Right lobe of liver (tissue), 6 donors: ENCODE results near the gene KPTN. TPM values are rescaled to one million over a fixed set of nuclear protein-coding genes. Genes with fewer than 3 reads are reported as not detected.
A peak's percentile ranks its signal among the peaks of the same experiment; 100 is the strongest.

Source experiments
- ATAC-seq, 4 donors: fragments of 200-7000 bp; cut with Tn5 transposase; one replicate each; pipeline ENCODE4 v1.9.1; 2020; ENCODE audit warnings: mild to moderate bottlenecking in 4 of 4, moderate library complexity in 4 of 4
- DNase-seq, 3 donors: peaks; one replicate each; pipeline ENCODE4 v3.0.0-alpha.2; 2020
- H3K27ac ChIP-seq, 3 donors: fragments of 200-600 bp; one replicate each; pipeline ENCODE4 v1.8.0; 2022
- H3K27me3 ChIP-seq, 2 donors: fragments of 200-600 bp; one replicate each; pipeline ENCODE4 v1.8.0; 2022
- H3K36me3 ChIP-seq, 4 donors: fragments of 200-600 bp; sonication (generic) in 1 of 4; one replicate each; pipeline versions ENCODE4 v1.5.1 to v1.8.0; 2017 to 2022; ENCODE audit warnings: control low read depth in 1 of 4
- H3K4me1 ChIP-seq, 4 donors: fragments of 200-600 bp; sonication (generic) in 1 of 4; one replicate each; pipeline versions ENCODE4 v1.5.1 to v1.8.0; 2017 to 2022; ENCODE audit warnings: control low read depth in 1 of 4
- H3K4me3 ChIP-seq, 3 donors: fragments of 200-600 bp; one replicate each; pipeline ENCODE4 v1.8.0; 2022
- H3K9me3 ChIP-seq, 4 donors: fragments of 200-600 bp; sonication (generic) in 1 of 4; one replicate each; pipeline versions ENCODE4 v1.5.1 to v1.8.0; 2017 to 2022; ENCODE audit warnings: control low read depth in 1 of 4
- POLR2A ChIP-seq: fragments of 450-650 bp; IDR thresholded peaks from one replicate; pipeline ENCODE4 v1.6.1; 2017; ENCODE audit warnings: antibody characterized with exemption, mild to moderate bottlenecking
- WGBS: methylation state at CpG from one replicate; pipeline ENCODE4 v1.1.6; 2018; ENCODE audit warnings: low coverage, low lambda C conversion rate; ENCODE audit not compliant: insufficient coverage; ENCODE audit errors: missing lambda C conversion rate; 5-methylcytosine and 5-hydroxymethylcytosine counted together
- intact Hi-C, 2 donors: fragments of 100-400 bp; cut with DNase I; formaldehyde crosslinking; loops; one replicate each; pipeline versions ENCODE4 v1.11.2 to v1.14.1; 2022
- total RNA-seq, 6 experiments: library from RNA; depleted of rRNA in 2 of 6; stranded (reverse); fragments of >200 nt in 2 of 6; fragmentation: NEBNext Ultra II Directional in 3 of 6; extraction: Animal tissue kit (Norgen Biotek cat#: 25700) in 3 of 6; gene quantifications; one replicate each; pipeline versions ENCODE4 v1.1.0 to v1.2.4, GENCODE V29; 2016 to 2023
- TF ChIP-seq, protein P1 (sequence below), 4 donors: fragments of 200-600 bp in 3 of 4; fragments of 450-650 bp in 1 of 4; IDR thresholded peaks; one replicate each; pipeline versions ENCODE4 v1.5.1 to v1.8.0; 2016 to 2022; ENCODE audit warnings: antibody characterized with exemption in 4 of 4, mild to moderate bottlenecking in 2 of 4
- donor health status: DM: no; HTN: yes; CAD: no.
- donor health status: DM: no; HTN: no; CAD: no.
- donor health status: DM: no; HTN: no; CAD: no.
- donor health status: DM: no; HTN: yes; CAD: no.
- donor health status: DM: no; HTN: yes; CAD: no.

The KPTN gene
- total RNA-seq, 6 experiments from 2014 or later = 3.1 to 7.8 (median 6.2) TPM

DNA sequence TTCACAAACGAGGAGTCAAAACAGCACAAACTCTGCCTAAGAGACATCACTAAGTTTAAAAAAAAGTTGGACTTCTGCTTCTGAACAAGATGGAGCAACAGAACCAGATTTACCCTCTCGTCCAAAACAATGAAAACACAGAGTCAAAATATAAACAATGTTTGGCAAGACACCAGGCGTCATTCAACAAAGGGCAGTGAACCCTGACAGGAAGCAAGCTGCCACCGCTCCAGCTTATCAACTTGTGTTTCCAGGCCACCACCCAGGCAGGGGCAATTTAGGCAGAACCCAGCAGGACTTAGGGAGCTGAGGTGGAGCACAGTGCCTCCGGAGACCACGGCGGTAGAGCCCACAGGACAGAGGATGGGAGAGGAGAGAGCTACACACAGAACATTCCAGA is 39.5 kb upstream of the KPTN start:
- H3K36me3 ChIP-seq = no peaks in the 10 kb centered on the region
- no peak overlapping the region for H3K4me3 ChIP-seq
- H3K4me1 ChIP-seq = peaks cover 0 to 6% (median 0%) of the 10 kb centered on the region in 4 donors
- no peaks in the 10 kb centered on the region for H3K9me3 ChIP-seq
- intact Hi-C loops = loop anchor here (10.0 kb wide), 2 partner anchors 89 to 171 kb away; no protein-coding TSS in a partner anchor
- DNase-seq (no peak), ATAC-seq (peak; percentile 35 to 75 (median 63))
- TF ChIP-seq, protein P1, sequence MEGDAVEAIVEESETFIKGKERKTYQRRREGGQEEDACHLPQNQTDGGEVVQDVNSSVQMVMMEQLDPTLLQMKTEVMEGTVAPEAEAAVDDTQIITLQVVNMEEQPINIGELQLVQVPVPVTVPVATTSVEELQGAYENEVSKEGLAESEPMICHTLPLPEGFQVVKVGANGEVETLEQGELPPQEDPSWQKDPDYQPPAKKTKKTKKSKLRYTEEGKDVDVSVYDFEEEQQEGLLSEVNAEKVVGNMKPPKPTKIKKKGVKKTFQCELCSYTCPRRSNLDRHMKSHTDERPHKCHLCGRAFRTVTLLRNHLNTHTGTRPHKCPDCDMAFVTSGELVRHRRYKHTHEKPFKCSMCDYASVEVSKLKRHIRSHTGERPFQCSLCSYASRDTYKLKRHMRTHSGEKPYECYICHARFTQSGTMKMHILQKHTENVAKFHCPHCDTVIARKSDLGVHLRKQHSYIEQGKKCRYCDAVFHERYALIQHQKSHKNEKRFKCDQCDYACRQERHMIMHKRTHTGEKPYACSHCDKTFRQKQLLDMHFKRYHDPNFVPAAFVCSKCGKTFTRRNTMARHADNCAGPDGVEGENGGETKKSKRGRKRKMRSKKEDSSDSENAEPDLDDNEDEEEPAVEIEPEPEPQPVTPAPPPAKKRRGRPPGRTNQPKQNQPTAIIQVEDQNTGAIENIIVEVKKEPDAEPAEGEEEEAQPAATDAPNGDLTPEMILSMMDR (IDR thresholded peaks at IDR 0.05) = no peak
- no peak for TF ChIP-seq POLR2A
- 18% methylated on average over 6 of the region's 7 CpGs for WGBS
- H3K27me3 ChIP-seq = no peaks in the 10 kb centered on the region
- H3K27ac ChIP-seq = no peak overlapping the region

DNA sequence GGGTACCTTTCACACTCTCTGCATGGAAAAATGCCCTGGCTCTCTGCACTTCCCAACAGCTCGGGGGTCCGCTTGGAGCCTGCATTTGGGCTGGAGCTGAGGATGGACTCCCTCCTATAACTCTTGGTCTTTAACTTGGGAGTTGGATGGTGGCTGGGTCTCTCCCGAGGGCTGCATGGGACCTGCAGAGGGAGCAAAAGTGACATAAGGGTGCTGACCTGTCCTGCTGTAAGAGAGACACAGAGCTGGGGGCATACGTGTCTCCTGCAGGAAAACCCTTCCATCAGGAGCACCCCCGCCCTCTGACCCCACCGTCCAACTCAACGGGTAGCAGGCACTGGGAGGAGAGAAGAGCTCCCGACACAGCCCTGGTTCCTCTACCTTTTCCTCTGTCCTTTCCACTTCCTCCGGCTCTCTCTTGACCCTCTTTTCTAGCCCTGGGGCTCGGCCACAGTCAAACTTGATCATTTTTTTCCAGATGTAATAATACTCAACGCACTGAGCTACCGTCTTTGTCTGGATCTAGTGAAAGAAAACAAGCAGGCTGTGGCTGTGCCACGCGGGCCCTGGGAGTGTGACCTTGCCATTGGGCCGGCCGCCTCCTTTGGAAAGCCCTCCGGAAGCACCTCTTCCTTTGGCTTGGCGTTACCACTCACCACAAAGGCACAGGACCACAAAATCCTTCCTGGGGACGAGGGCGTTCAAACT is 37.6 kb upstream of the KPTN start:
- TF ChIP-seq, protein P1 (IDR thresholded peaks at IDR 0.05) = no peak
- no peak for TF ChIP-seq POLR2A
- 46% methylated on average over 4 of the region's 20 CpGs for WGBS
- DNase-seq = no peak
- Histone ChIP-seq H3K9me3 (no peaks in the 10 kb centered on the region), H3K4me3 (no peak overlapping the region), H3K36me3 (no peaks in the 10 kb centered on the region), H3K27ac (no peak overlapping the region), H3K4me1 (peaks cover 0 to 6% (median 0%) of the 10 kb centered on the region in 4 donors), H3K27me3 (no peaks in the 10 kb centered on the region)
- peak in 2 of 4 donors; percentile 12 to 33 for ATAC-seq
- intact Hi-C loops = loop anchor here (10.0 kb wide), 2 partner anchors 87 to 173 kb away; no protein-coding TSS in a partner anchor

DNA sequence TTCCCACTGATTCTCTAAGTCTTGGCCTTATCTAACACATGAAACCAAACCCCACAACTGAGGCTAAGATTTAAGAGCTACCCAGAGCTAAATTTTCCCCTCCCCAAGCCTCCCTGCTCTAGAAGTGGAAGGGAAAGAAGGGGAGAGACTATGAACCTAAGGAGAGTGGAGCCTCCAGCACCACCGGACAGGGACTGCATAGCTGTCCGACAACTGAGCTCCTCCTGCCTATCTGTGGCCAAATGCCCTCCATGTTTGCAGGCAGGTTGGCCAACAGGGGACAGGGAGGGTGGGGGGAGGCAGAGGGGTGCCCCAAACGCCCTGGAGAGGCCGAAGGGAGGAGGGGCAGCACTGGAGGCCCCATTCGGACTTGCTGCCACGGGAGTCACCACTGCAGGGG is 36.8 kb upstream of the KPTN start:
- Histone ChIP-seq H3K27ac (no peak overlapping the region), H3K27me3 (no peaks in the 10 kb centered on the region), H3K4me3 (no peak overlapping the region), H3K9me3 (no peaks in the 10 kb centered on the region), H3K4me1 (peaks cover 0 to 6% (median 0%) of the 10 kb centered on the region in 4 donors), H3K36me3 (no peaks in the 10 kb centered on the region)
- ATAC-seq (peak in 1 of 4 donors; percentile 21), DNase-seq (no peak)
- TF ChIP-seq POLR2A = no peak
- TF ChIP-seq, protein P1 (IDR thresholded peaks at IDR 0.05) = no peak
- intact Hi-C loops = loop anchor here (10.0 kb wide), 2 partner anchors 86 to 174 kb away; no protein-coding TSS in a partner anchor
- 81% methylated on average over 3 of the region's 6 CpGs for WGBS

DNA sequence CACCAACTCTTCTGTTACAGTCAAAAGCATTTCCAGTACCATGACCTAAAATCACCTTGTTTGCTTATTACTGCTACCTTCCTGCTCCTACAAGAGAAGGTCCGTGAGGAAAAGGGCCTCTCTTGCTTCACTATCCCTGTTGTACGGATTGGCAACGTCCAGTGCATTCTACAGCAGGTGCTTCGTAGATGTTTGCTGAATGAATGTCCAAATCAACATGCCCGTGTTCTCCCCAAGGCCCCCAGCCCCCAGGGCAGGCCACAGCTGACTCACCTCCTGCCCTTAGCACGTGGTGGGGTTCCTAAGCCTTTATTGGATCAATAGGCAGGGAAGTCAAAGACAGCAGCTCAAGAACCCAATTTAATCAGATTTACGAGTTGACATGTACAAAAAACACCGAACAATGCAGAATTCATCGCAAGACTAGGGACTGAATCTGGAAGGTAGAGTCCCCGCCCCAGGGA is 36.4 kb upstream of the KPTN start:
- 79% methylated on average over 10 of the region's 10 CpGs for WGBS
- DNase-seq (no peak), ATAC-seq (no peak)
- Histone ChIP-seq H3K4me1 (peaks cover 0 to 6% (median 0%) of the 10 kb centered on the region in 4 donors), H3K36me3 (no peaks in the 10 kb centered on the region), H3K27ac (no peak overlapping the region), H3K9me3 (no peaks in the 10 kb centered on the region), H3K4me3 (no peak overlapping the region), H3K27me3 (no peaks in the 10 kb centered on the region)
- intact Hi-C loops = loop anchor here (10.0 kb wide), 2 partner anchors 86 to 174 kb away; no protein-coding TSS in a partner anchor
- TF ChIP-seq POLR2A = no peak
- TF ChIP-seq, protein P1 (IDR thresholded peaks at IDR 0.05) = no peak
